Keratinocyte (primary cell): ENCODE results near the gene JPT2. TPM values are rescaled to one million over a fixed set of nuclear protein-coding genes. Genes with fewer than 3 reads are reported as not detected.

Experiments
- DNase-seq: peaks from one replicate; pipeline ENCODE4 v3.0.0-alpha.2; 2011; ENCODE audit warnings: low read depth, missing footprints, low spot score
- FAIRE-seq: peaks from 2 replicates; lab custom pipeline; 2011; peaks lifted over from hg19 to GRCh38; lab: Jason Lieb, UNC
- H2AFZ ChIP-seq: 2 replicates; pipeline ENCODE4 v1.6.0; 2012; ENCODE audit warnings: low read length, control low read depth, inconsistent platforms; ENCODE audit not compliant: control insufficient read depth
- H3K27ac ChIP-seq: 2 replicates; pipeline ENCODE4 v1.5.1; 2011; ENCODE audit warnings: low read length; ENCODE audit not compliant: control insufficient read depth, insufficient read depth
- H3K27me3 ChIP-seq: 3 replicates; pipeline ENCODE4 v1.6.0; 2011; ENCODE audit warnings: low read length; ENCODE audit not compliant: control insufficient read depth, insufficient read depth; ENCODE audit errors: extremely low read depth
- H3K36me3 ChIP-seq, 2 experiments: 2 replicates in 1 of 2; 3 replicates in 1 of 2; pipeline ENCODE4 v1.5.1; 2011; ENCODE audit warnings: low read length in 2 of 2, mild to moderate bottlenecking in 1 of 2; ENCODE audit not compliant: control insufficient read depth in 2 of 2, insufficient read depth in 2 of 2; ENCODE audit errors: extremely low read depth in 1 of 2
- H3K4me1 ChIP-seq: 3 replicates; pipeline ENCODE4 v1.5.1; 2011; ENCODE audit warnings: low read length; ENCODE audit not compliant: control insufficient read depth, insufficient read depth; ENCODE audit errors: extremely low read depth
- H3K4me2 ChIP-seq: 3 replicates; pipeline ENCODE4 v1.6.0; 2011; ENCODE audit warnings: low read depth, low read length; ENCODE audit not compliant: control insufficient read depth, insufficient read depth; ENCODE audit errors: extremely low read depth
- H3K4me3 ChIP-seq, 3 experiments: fragments of 200-600 bp in 1 of 3; sonication (generic) in 1 of 3; 2 replicates in 2 of 3; 3 replicates in 1 of 3; pipeline ENCODE4 v1.5.1; 2011 to 2016; ENCODE audit warnings: low read length in 3 of 3, mild to moderate bottlenecking in 3 of 3, control low read depth in 2 of 3, inconsistent platforms in 1 of 3, low read depth in 1 of 3, mixed read lengths in 1 of 3, mixed run types in 1 of 3, moderate library complexity in 1 of 3; ENCODE audit not compliant: control insufficient read depth in 2 of 3, insufficient read depth in 2 of 3; ENCODE audit errors: extremely low read depth in 1 of 3
- H3K79me2 ChIP-seq: 2 replicates; pipeline ENCODE4 v1.6.0; 2012; ENCODE audit warnings: low read length; ENCODE audit not compliant: control insufficient read depth, insufficient read depth
- H3K9ac ChIP-seq: 3 replicates; pipeline ENCODE4 v1.6.0; 2011; ENCODE audit warnings: low read length; ENCODE audit not compliant: control insufficient read depth, insufficient read depth; ENCODE audit errors: extremely low read depth
- H3K9me1 ChIP-seq: 3 replicates; pipeline ENCODE4 v1.6.0; 2011; ENCODE audit warnings: low read length; ENCODE audit not compliant: control insufficient read depth, insufficient read depth; ENCODE audit errors: extremely low read depth
- H3K9me3 ChIP-seq: 2 replicates; pipeline ENCODE4 v1.5.1; 2012; ENCODE audit warnings: low read depth, low read length; ENCODE audit not compliant: control insufficient read depth
- H4K20me1 ChIP-seq: 3 replicates; pipeline ENCODE4 v1.6.0; 2011; ENCODE audit warnings: low read length; ENCODE audit not compliant: control insufficient read depth, insufficient read depth; ENCODE audit errors: extremely low read depth
- CTCF ChIP-seq, 3 experiments: IDR thresholded peaks in 1 of 3; conservative IDR thresholded peaks in 1 of 3; optimal IDR thresholded peaks in 1 of 3; 2 replicates in 2 of 3; 3 replicates in 1 of 3; pipeline versions ENCODE3 to v1.5.1; 2011; ENCODE audit warnings: low read length in 3 of 3, mild to moderate bottlenecking in 3 of 3, moderate library complexity in 2 of 3, control low read depth in 1 of 3, inconsistent platforms in 1 of 3; ENCODE audit not compliant: insufficient read depth in 2 of 3; ENCODE audit errors: extremely low read depth in 1 of 3
- EZH2 ChIP-seq: IDR thresholded peaks from one replicate; pipeline ENCODE4 v1.6.1; 2012; ENCODE audit warnings: inconsistent platforms, mild to moderate bottlenecking, low read length, moderate library complexity
- dilution Hi-C: fragments of 300-500 bp; cut with MboI; formaldehyde crosslinking; loops from one replicate; pipeline ENCODE4 v1.7.0; 2020; ENCODE audit warnings: low sequenced_read_pairs; ENCODE audit not compliant: extremely low pct_ligation_motif_present
- polyA plus RNA-seq, 5 experiments: library from polyadenylated mRNA; depleted of rRNA in 3 of 5; stranded (reverse) in 3 of 5; stranded (forward) in 1 of 5; unstranded in 1 of 5; fragments of >200 nt; gene quantifications; 1 replicate in 1 of 5; 2 replicates in 3 of 5; 3 replicates in 1 of 5; pipeline versions ENCODE4 v1.2.1 to v1.2.3, GENCODE V29; 2011 to 2012; ENCODE audit warnings: missing spikeins in 2 of 5, low read depth in 1 of 5, low replicate concordance in 1 of 5

The JPT2 gene
- polyA plus RNA-seq, 1 donor (not counting 4 experiments of a cell fraction or from before 2014, with no cell fraction given) = 166 TPM

GRCh38 chr16:1698680-1699079 is 20.6 kb downstream of the JPT2 start:
- no peak overlapping the region for H3K9ac ChIP-seq
- no peak overlapping the region for H3K4me2 ChIP-seq
- dilution Hi-C loops = no loop called here
- H3K27me3 ChIP-seq = no peaks in the 10 kb centered on the region
- no peak overlapping the region for H2AFZ ChIP-seq
- no peak overlapping the region for H3K4me3 ChIP-seq
- H3K9me1 ChIP-seq = no peaks in the 10 kb centered on the region
- peaks cover 38 to 58% of the 10 kb centered on the region in 2 experiments for H3K36me3 ChIP-seq
- peaks cover 5% of the 10 kb centered on the region for H3K9me3 ChIP-seq
- DNase-seq (no peak), FAIRE-seq (no peak)
- peaks cover 15% of the 10 kb centered on the region for H3K79me2 ChIP-seq
- TF ChIP-seq EZH2 (no peak), CTCF (optimal IDR thresholded peaks at IDR 0.05 in 1 of 3, IDR thresholded peaks at IDR 0.05 in 1 of 3, conservative IDR thresholded peaks at IDR 0.05 in 1 of 3; ENCODE audit: extremely low read depth in 1 of 3, insufficient read depth in 2 of 3, low read length in 3 of 3) (no peak)
- H3K4me1 ChIP-seq = peaks cover 32% of the 10 kb centered on the region
- H4K20me1 ChIP-seq = no peaks in the 10 kb centered on the region
- H3K27ac ChIP-seq = no peak overlapping the region

- H3K79me2 ChIP-seq = peaks cover 7% of the 10 kb centered on the region
- H3K4me3 ChIP-seq = no peak overlapping the region
- no peaks in the 10 kb centered on the region for H3K27me3 ChIP-seq
- peaks cover 32 to 50% of the 10 kb centered on the region in 2 experiments for H3K36me3 ChIP-seq
- FAIRE-seq (no peak), DNase-seq (no peak)
- peaks cover 39% of the 10 kb centered on the region for H3K4me1 ChIP-seq
- no peak overlapping the region for H3K27ac ChIP-seq
- H3K9me1 ChIP-seq = no peaks in the 10 kb centered on the region
- H2AFZ ChIP-seq = no peak overlapping the region
- dilution Hi-C loops = no loop called here
- H3K4me2 ChIP-seq = no peak overlapping the region
- peaks cover 5% of the 10 kb centered on the region for H3K9me3 ChIP-seq
- H4K20me1 ChIP-seq = no peaks in the 10 kb centered on the region
- TF ChIP-seq CTCF (optimal IDR thresholded peaks at IDR 0.05 in 1 of 3, IDR thresholded peaks at IDR 0.05 in 1 of 3, conservative IDR thresholded peaks at IDR 0.05 in 1 of 3; ENCODE audit: extremely low read depth in 1 of 3, insufficient read depth in 2 of 3, low read length in 3 of 3) = no peak
- TF ChIP-seq EZH2 = no peak
- no peak overlapping the region for H3K9ac ChIP-seq
Observed at GRCh38 chr16:1700246-1700645, 22.2 kb downstream of the JPT2 start.
